Left renal cortex interstitium (tissue), 4 donors: ENCODE results near the gene FGF10. TPM values are rescaled to one million over a fixed set of nuclear protein-coding genes. Genes with fewer than 3 reads are reported as not detected.
A peak's percentile ranks its signal among the peaks of the same experiment; 100 is the strongest.

Source experiments
- DNase-seq, 4 donors: peaks; one replicate each; pipeline ENCODE4 v3.0.0-alpha.2; 2013; ENCODE audit warnings: low read depth in 4 of 4, low spot score in 2 of 4, missing footprints in 1 of 4
- polyA plus RNA-seq, 4 donors: library from polyadenylated mRNA; unstranded; fragments of 120-200 nt; gene quantifications; one replicate each; pipeline ENCODE4 v1.2.1, GENCODE V29; 2013; ENCODE audit not compliant: insufficient read length in 4 of 4

FGF10 gene
- polyA plus RNA-seq, result 10 to 100 TPM in 2 of 4 donors, 1 to 10 TPM in 2; 7.8 to 10.4 (median 9.6) TPM

DNA sequence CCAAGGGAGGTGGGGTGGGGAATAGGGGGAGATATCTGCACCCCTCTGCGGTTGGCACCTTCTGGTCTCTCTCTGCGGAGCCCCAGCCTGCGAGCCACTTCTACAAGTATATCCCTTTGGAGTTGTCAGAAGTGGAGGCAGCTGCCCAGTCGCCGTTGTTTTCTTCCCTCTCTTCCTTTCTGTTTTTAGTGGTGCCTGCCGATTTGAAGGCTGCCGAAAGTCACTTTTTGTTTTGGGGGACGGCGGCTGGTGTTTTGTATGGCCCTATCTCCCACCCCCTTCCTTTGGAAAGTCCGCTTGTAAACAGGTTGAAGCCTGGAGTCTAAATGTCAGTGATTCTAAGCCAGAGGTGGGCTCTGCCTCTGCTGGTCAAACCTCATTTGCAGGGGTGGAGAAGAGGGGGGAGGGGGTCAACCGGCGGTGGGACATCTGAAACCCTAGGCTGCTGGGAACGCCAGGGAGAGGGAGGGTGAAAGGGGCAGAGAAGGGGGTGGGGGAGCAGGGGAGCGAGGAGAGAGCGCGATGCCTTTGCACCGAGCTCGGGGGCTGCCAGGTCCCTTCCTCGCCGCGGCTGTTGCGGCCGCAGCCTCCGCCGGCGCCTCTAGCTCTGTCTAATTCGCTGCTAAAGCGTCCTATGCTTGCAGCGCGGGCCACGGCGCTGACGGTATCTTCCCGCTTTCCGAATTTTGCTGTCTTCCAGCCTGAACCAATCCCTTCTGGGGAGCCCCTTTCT, at the start of gene FGF10:
Gene FGF10 (minus strand): TSS at position 331 of the 733 bp plus-strand sequence. CDS start 738 bp downstream, outside the sequence.
- DNase-seq, result peak in 1 of 4 donors; percentile 71

DNA sequence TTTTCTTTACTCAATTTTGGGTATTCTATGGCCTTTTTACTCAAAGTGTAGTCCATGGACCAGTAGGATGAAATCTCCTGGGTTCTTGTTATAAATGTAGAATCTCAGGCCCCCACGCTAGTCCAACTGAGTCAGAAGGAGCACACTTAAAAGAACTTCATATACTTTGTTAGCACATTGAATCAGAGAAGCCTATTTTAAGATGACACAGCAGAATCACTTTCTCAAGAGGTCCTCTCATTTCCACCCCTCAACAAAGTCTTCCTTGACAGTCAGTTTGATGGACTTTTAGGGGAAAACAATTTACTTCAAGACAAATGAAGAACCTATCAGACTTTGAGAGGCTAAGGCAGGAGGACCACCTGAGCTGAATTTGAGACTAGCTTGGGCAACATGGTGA, 37.7 kb upstream of the FGF10 start:
- no peak for DNase-seq

GRCh38 chr5:44412286-44412685, 23.1 kb upstream of the FGF10 start:
- DNase-seq, result no peak

DNA sequence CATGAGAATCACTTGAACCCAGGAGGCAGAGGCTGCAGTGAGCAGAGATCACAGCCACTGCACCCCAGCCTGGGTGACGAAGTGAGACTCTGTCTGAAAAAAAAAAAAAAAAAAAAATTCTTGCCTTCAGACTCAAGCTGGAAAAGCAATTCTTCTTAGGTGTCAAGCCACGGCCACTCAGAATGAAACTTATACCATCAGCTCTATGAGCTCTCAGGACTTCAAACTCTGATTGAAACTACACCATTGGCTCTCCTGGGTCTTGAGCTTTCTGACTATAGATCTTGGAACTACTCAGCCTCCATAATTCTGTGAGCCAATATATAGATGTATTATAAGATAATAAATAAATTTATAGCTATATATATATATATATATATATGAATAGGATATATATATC, 12.9 kb upstream of the FGF10 start:
- no peak for DNase-seq

DNA sequence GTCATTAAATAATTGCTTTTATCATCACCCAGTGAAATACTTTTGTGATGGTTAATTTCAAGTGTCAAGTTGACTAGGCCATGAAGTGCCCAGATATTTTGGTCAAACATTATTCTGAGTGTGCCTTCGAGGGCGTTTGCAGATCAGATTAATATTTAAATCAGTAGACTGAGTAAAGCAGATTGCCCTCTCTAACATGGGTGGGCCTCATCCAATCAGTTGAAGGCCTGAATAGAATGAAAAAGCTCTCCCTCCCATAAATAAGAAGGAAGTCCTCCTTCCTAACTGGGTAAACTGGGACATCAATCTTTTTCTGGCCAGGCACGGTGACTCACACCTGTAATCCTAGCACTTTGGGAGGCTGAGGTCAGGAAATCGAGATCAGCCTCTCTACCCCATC, 12.4 kb upstream of the FGF10 start:
- DNase-seq, result no peak

- DNase-seq, result no peak
Observed at GRCh38 chr5:44398382-44398781, 9.2 kb upstream of the FGF10 start.

- DNase-seq, result no peak
Observed at GRCh38 chr5:44396312-44396711, 7.1 kb upstream of the FGF10 start.

DNA sequence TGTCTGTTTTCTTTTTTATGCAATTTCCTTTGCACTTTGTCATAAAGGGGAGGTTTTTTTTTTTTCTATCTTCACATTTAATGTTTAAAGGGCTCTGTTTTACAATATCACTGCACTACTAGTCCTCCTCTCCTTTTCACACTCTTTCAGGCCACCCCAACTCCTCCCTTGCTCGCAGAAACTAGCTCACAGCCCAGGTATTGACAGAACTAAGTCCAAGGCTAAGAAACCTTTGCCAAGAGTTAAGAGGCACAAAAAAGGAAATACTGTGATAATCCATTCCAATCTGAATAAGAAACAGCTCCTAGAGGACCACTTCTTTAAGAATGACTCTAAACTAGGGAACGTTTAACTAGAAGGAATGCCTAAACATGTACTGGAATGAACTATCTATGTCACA, 1.1 kb upstream of the FGF10 start:
- no peak for DNase-seq

DNA sequence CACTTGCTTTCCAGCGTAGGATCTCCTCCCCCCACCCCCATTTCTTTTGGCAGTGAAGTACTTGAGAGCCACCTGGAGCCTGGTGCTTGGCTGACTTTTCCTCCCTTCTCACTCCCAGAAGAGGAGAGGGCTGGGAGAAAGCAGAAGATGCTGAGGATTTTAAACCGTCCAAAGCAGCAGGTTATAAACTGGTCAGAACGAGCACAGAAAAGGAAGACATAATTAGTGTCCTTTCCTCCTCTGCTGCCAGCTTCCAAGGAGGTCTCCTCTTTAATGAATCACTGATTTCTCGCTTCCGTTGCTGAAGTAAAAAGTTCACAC, 563 bp upstream of the FGF10 start:
- DNase-seq, result peak in 2 of 4 donors; percentile 59 to 72

DNA sequence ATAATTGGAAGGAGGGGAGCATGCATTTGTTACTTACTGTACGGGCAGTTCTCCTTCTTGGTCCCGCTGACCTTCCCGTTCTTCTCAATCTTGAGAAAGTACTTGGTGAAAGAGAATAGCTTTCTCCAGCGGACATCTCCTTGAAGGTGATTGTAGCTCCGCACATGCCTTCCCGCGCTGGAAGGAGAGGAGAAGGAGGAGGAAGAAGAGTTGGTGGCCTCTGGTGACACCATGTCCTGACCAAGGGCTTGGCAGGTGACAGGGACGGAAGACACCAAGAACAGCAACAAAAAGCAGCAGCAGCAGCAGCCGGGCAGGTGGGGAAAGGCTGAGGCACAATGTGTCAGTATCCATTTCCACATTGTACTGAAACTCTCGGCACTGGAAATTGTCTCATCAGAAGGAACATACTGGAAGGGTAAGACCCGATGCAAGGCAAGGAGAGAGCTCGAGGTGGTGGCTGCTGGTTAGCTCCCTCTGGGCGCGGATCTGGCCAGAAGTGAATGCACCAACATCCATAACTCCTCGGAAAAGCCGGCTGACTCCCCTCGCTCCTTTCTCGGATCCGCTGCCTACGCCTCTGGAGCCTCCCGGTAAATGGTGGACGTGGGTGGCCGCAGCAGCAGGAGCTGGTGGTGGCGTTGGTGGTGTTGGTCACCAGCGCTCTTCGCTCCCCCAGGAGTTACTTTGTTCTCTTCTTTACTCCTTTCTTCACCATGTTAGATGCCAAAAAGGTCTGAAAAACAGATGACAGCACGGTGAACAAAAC, 715 bp downstream of the FGF10 start:
- DNase-seq, result no peak

DNA sequence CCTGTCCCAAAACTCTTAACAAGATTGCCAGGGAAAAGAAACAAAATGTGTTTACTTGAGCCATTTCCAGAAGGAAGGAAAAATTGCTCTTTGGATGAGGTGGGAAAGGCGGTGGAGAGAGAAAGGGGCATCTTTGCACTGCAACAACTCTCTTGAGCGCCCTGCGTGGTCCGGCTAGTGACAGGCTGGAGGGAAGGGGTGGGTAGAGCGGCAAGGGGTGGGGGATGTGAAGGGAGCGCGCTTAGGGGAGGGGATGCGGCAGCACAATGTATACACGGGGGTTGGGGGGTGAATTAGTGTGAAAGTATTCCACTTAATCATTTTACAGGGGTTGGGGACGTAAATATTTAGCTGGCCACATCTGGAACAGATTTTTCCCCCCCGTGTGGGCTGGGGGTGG, 1.3 kb downstream of the FGF10 start:
- no peak for DNase-seq

DNA sequence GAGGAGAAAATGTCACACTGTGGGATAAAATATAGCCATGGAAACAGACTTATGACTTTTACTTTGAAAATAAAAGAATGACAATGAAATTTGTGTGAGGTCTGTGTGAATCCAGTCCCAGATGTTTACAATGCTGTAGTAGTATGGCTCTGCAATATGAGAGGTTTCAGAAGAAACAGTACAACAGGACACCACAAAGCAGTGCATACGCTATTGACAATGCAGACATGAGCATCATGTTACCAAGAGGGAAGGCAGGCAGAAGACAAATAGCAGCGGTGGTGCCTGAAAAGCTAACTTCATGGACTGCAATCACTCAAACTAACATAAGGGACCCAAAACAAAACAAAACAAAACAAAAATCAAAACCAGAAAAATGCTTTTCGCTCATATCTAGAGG, 1.8 kb downstream of the FGF10 start:
- no peak for DNase-seq

- DNase-seq, result no peak
Observed at GRCh38 chr5:44385291-44385900, 3.8 kb downstream of the FGF10 start.

- no peak for DNase-seq
Observed at GRCh38 chr5:44384816-44385215, 4.4 kb downstream of the FGF10 start.

DNA sequence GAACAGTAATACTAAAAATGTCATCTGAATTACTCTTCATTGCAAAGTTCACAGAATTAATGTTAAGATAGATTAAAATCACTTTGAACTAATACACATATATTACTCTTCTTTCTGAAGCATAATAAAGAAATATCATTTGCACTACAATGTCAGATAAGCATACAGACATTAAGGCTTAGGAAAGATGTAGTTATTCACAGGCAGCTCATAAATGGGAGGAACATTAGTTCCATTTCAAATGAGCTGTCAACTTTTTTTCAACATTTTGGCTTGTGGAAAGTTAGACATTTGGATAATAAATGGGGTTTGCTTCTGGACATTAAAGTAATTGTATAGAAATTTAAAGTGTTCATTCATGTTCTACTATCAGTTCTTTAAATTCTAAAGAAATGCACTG, 6.3 kb downstream of the FGF10 start:
- DNase-seq, result no peak

DNA sequence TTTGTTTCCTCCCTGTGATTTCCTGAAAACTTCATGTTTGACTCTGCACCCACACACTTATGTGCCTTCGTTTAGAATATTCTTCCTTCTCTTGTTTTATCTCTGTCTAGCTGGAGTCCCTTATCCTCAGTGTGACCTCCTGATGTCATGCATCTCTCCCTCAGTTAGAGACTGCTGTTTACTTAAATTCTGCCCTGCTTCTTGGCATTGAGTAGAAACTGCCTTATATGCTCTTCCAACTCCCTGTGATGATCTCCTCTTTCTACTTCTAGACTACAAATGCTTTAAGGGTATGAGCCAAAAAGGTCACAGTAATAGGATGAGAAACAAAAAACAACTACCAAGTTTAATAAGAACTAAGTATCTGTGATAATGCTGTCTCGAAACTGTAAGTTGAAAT, 12.2 kb downstream of the FGF10 start:
- no peak for DNase-seq

GRCh38 chr5:44372028-44372427, 17.2 kb downstream of the FGF10 start:
- no peak for DNase-seq

GRCh38 chr5:44367203-44367602, 22.0 kb downstream of the FGF10 start:
- no peak for DNase-seq

DNA sequence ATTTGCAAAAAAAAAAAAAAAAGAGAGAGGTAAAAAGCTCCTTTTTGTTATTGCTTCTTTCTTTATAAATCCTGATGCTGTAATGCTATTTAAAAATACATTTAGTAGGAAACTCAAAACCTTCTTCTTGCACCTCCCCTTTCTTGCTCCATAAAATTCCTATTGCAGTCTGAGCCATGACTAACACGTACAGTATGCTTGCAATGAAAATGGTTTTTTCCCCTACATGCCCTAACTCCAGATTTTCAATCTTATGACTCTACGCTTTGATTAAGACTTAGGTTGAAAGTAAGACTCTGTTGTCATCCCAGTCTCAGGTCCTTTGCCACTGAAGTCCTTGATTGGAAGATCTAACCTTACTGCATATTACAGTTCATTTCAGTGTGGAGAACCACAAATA, 23.9 kb downstream of the FGF10 start:
- DNase-seq, result no peak

- no peak for DNase-seq
Observed at GRCh38 chr5:44364097-44364496, 25.1 kb downstream of the FGF10 start.

DNA sequence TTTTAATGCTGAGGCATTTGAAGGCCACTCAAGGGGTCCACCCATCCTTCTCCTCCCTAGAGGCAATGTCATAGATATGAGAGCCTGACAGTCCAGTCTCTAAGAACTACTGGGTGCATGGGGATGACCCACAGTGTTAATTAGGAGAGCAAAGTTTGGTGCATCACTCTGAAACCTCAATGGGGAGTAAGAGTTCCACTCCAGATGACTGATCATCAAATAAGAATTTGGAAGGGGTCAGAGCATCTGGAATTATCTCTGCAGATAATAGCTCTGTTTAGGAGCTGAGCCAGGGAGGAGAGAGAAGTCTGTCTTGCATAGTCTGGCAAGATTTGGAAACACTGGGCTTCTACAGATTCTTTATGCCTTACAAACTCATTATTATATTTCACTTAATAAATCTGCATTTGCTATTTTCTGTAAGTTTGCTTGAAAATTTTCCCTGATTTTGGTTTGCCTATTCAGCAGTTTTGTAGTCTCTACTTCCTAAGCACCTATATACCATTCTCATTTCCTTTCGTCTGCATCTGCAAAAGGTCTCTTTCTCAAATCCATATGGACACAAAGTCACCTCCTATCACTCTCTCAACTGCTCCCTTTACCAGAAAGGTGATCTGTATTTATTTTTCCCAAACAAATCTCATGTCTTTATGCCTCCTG, 27.7 kb downstream of the FGF10 start:
- DNase-seq, result no peak
